Right renal pelvis (tissue), 4 donors: Measurements from ENCODE around the gene AKTIP. TPM values are rescaled to one million over a fixed set of nuclear protein-coding genes. Genes with fewer than 3 reads are reported as not detected.
A peak's percentile ranks its signal among the peaks of the same experiment; 100 is the strongest.
"Not testable (repeated sequence)": the region's sequence is repeated elsewhere in the genome, so short reads cannot be mapped to it uniquely, and the experiment has no call there.

Source experiments
- DNase-seq, 4 donors: peaks; one replicate each; pipeline ENCODE4 v3.0.0-alpha.2; 2013; ENCODE audit warnings: low read depth in 4 of 4, low spot score in 3 of 4, missing footprints in 1 of 4
- polyA plus RNA-seq, 4 donors: library from polyadenylated mRNA; unstranded; fragments of 120-200 nt; gene quantifications; one replicate each; pipeline ENCODE4 v1.2.1, GENCODE V29; 2013; ENCODE audit not compliant: insufficient read length in 4 of 4

AKTIP gene
- polyA plus RNA-seq, result 10 to 100 TPM; 40.1 to 58.4 (median 51.1) TPM

DNA sequence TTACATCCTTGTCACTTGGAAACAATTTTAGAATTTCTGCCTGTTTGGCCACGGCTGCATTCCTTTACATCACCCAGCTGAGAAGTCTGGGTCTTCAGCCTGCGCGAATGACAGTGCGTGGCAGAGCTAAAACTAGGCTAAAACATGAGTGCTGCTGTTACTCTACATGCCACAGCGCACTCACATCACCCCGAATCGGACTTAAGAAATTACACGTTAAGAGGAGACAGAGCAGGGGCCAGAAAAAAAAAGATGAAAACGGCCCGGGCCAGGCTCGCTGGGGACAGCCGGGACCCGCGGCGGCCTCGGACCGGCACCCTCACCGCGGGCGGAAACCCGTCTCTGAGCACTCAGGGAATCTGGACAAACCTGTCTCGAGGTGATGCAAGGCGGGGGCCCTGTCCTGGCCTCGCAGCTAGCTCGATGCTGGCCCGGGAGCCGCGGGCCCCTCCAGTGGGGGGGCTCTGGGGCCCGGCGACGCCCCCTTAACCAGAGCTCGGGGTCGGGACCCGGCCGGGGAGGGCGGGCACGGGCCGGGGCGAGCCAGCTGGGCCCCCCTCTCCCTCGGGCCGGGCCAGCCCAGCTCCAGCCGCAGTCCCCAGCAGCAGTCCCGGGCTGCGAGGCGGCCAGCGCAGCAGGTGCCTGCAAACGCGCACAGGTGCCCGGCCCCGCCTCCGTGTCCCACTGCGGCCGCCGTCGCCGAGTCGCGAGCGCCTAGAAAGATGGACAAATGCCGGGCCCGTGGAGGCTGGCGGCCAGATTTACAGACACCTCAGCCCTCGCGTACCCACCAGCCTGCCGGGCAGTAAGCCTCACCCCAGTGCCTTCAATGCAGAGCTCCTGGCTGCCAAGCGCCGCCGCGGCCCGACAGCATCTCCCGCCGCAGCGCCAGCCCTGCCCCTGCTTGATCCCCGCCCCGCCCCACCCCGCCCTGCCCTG lies at the start of gene AKTIP:
TSS of gene AKTIP (minus strand) at position 879 of the 939 bp plus-strand sequence. CDS start 2,950 bp downstream, outside the sequence.
- peak in 2 of 4 donors; percentile 39 to 60 for DNase-seq

DNA sequence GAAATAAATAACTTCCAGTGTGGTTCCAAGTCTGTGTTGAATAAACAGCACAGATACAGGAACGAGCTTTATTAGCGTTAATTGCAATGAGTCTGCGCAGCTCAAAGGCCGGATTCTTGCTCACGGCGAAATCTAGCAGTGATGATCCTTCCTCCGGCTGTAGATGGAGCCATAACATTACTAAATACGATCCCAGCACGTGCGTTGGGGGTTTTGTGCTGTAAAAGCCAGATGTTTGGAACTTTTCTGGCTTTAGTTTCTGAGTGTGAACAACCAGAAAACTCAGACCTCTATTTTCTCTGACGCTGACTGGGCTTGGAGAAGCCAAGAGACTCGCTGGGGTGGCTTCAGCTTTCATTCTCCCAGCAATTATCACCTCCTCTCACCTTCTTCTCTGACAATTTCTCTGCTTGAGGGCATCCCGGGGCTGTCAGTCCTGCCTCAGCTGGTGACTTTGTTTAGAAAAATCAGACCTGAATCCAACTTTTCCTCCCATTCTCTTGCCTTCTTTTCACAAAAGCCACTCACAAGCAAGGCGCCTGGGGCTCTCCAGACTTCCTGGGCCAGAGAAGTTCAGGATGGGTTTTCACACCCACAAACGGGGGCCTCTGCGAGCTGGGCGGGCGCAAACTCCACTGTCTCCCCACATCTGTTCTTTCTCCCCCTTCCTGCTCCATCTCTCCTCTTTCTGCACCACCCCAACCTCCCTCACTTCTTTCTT lies 47.1 kb upstream of the AKTIP start:
- DNase-seq, result peak; percentile 72 to 83 (median 80)

DNA sequence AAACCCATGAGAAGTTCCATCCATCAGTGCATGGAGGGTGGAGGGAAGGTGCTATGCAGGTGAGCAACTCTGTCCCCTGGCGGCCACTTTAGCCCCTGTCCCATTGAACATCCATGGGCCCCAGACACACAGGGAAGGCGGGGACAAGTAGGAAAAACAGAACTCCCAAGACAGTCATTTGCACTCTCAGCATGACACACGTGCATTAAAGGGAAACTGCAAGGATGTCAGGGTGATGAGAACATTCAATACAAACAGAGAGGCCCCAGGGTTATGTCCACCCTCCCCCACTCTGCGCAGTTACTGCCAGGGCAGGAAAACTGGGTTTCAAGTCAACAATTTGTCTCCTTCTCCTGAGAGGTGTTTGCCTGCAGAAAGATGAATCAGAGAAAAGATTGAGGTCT lies 44.0 kb upstream of the AKTIP start:
- DNase-seq, result no peak

DNA sequence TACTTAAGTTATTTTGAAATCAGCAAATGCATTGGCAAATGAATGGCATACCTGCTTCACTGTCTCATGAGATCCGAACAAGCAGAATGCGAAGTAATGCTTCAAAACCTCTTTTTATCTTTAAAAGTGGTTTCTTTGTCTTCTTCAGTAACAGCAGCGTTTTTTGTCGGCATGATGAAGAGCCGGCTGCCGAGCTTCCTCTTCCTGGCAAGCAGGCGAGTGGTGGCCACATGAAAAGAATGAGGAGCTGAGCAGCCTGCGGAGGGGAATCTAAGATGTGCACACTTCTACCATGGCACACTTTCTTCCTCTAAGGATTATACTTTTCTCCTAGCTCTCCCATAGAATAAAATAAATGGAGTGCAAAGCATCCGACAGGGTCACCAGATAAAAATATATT lies 42.4 kb upstream of the AKTIP start:
- no peak for DNase-seq

DNA sequence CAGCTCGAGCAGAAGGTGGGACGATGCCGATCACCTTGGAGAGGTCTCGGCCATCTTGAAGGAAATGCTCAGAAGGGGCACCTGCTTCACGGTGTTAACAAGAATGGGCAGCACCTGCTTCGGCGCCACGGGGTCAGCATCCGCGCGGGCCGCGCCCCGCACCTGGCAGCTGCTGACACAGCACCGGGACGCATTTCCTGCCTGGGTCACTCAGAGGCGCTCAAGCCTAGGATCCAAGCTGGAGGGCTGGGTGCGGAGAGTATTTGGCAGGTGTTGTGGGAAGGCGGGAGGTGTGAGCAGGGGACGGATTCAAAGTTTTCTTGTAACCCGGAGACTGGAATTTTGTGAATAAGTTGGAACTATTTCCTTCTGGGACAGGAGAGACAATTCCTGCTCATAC lies 39.3 kb upstream of the AKTIP start:
- no peak for DNase-seq

DNA sequence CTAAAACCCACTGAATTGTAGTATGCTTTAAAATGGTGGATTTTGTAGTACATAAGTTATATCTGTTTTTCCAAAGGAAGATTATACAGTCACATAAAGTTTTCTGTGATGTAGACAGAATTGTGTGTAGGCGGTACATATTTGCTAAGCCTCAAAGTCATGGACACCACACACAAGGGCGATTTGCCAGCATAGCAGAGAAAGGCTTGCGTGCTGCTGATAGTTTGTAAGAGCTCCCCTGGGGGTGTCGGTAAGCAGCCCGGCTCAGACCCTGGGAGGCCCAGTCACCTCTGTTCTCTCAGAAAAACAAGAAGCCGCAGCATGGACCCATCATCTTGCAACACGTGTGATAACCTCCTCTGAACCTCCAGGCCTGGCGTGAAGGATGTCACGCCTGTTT lies 38.3 kb upstream of the AKTIP start:
- DNase-seq, result no peak

DNA sequence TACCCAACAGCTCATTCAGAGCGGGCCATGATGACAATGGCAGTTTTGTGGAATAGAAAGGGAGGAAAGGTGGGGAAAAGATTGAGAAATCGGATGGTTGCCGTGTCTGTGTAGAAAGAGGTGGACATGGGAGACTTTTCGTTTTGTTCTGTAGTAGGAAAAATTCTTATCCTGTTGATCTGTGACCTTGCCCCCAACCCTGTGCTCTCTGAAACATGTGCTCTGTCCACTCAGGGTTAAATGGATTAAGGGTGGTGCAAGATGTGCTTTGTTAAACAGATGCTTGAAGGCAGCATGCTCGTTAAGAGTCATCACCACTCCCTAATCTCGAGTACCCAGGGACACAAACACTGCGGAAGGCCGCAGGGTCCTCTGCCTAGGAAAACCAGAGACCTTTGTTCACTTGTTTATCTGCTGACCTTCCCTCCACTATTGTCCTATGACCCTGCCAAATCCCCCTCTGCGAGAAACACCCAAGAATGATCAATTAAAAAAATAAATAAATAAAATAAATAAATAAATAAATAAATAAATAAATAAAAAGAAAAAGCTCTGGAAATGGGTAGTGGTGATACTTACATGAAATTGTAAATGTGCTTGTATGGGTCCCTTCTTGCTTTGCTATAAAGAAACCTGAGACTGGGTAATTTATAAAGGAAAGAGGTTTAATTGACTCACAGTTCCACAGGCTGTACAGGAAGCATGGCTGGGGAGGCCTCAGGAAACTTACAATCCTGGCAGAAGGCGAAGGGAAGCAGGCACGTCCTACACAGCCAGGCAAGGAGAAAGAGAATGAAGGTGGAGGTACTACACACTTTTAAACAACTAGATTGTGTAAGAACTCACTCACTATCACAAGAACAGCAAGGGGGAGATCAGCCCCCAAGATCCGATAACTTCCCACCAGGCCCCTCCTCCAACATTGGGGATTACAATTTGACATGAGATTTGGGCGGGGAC lies 37.0 kb upstream of the AKTIP start:
- not testable (repeated sequence) for DNase-seq

DNA sequence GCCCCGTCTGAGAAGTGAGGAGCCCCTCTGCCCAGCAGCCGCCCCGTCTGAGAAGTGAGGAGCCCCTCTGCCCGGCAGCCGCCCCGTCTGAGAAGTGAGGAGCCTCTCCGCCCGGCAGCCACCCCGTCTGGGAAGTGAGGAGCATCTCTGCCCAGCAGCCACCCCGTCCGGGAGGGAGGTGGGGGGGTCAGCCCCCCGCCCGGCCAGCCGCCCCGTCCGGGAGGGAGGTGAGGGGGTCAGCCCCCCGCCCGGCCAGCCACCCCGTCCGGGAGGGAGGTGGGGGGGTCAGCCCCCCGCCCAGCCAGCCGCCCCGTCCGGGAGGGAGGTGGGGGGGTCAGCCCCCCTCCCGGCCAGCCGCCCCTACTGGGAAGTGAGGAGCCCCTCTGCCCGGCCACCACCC lies 36.3 kb upstream of the AKTIP start:
- not testable (repeated sequence) for DNase-seq

DNA sequence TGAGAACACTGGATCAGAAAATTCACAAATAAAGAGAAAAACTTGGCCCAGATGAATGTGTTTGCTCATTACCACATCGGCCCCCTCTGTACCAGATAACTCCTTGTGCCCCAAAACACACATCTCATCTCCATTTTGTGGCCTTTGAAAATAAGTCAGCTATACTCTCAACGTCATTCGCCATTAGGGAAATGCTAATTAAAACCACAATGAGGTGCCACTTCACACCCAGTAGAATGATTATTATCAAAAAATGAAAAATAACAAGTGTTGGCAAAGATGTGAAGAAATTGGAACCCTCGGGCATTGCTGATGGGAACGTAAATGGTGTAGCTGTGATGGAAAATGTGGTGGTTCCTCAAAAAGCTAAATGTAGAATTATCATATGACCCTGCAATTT lies 34.6 kb upstream of the AKTIP start:
- no peak for DNase-seq

DNA sequence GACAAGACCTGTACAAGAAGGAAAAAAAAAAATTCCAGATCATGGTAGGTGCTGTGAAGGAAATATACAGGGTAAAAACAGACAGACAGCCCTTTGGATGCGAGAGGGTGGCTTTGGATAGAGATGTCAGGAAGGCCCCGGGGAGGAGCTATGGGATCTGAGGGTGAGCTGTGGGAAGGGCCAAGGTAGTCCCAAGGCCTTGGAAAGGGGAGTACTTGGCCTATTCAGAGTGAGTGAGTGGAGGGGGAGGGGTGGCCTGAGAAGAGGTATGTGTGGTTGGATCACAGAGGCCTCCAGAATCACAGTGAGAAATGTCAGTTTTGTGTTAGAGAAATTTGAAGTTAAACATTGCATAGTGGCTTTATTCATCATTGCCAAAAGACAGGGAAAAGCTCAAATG lies 31.2 kb upstream of the AKTIP start:
- no peak for DNase-seq

DNA sequence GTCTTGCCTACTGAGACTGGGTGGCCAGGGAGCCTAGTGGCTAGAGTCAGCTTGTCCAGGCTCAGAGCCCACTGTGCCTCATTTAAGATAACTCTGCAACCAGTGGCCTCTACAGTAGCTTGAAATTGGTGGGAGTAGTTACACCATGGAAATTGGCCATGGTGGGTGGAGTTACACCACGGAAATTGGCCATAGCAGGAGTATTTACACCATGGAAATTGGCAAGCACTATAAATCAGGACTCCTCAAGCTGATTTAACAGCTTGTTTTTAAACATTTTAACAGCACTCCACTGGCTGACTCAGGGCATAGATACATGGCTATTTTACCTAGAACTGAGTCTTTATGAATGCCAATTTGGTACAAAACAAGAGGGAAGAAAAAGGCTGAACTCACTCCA lies 27.7 kb upstream of the AKTIP start:
- no peak for DNase-seq

DNA sequence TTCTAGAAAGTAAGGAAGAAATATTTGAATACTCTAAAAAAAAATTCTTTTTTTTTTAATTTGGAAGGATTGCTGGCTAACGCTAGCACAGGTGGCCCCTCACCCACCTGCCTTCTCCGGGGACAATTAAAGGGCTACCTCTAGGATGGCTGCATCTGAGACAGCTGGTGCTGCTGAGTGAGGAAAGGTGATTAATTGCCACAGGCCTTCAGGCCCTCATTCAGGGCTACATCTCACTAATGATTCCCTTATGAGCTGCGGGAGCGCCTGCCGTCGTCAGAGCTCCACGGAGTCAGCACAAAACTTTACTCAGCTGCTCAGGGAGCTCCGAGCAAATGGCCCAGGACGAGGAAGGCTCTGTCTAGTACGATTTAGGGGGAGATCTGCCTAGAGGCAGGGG lies 27.0 kb upstream of the AKTIP start:
- DNase-seq, result no peak

DNA sequence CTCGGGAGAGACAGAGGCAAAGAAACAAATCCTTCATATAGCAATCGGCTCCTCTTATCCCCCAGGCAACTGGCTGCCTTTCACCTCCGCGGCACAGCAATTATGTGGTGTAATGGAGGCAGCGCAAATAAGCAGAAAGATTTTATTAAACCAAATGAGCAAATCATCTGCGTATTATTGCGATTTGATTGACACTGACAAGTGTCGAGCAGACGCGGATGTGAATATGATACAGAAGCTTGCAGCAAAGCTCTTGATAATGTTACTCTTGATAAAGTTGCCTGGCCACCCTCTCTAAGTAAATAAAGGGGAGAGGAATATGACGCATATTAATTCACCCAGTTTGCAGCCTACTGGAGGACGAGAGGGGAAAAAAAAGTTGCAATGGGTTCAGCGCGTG lies 26.5 kb upstream of the AKTIP start:
- no peak for DNase-seq

DNA sequence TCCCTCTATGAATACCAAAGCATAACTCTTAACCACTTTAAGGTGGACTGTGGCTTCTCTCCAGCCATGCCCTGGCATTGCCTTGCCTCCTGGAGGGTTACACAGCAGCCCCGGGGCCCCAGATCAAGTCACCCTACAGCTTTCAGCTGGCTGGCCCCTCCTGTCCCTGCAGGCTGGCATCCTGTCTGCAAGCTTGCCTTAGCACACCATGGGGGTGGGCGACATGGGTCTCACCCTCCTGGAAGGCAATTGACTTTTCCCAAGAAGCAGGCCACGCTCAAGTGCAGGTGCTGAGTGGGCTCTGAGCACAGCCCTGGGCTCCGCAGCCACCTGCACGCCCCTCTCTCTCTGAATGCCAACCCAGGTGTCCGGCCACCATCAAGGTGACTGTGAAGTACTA lies 25.8 kb upstream of the AKTIP start:
- no peak for DNase-seq

DNA sequence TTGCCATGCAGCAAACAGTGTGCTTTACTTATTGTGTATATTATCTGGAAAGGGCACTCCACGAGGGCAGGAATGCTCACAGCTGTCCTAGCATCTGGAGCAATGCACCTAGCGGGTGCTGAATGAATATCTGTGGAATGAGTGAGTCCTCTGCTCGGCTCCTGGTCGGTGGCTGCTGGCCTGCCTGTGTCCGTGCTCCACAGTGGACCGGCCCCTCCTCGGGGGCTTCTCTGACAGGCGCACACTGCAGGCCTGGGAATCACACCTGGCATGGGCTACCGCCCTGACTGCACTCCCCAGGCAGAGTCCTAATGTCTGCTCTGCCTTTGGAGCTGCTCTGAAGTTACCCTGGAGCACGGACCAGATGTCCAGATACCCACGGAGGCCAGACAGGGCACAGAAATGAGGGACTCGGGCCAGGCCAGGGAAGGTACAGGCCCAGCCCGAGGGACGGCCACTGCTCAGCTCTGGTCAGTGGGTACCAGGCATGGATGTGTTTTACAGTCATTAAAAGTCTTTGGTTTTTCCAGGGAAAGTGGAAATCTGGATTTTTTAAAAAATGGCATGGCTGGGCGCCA lies 21.1 kb upstream of the AKTIP start:
- no peak for DNase-seq

DNA sequence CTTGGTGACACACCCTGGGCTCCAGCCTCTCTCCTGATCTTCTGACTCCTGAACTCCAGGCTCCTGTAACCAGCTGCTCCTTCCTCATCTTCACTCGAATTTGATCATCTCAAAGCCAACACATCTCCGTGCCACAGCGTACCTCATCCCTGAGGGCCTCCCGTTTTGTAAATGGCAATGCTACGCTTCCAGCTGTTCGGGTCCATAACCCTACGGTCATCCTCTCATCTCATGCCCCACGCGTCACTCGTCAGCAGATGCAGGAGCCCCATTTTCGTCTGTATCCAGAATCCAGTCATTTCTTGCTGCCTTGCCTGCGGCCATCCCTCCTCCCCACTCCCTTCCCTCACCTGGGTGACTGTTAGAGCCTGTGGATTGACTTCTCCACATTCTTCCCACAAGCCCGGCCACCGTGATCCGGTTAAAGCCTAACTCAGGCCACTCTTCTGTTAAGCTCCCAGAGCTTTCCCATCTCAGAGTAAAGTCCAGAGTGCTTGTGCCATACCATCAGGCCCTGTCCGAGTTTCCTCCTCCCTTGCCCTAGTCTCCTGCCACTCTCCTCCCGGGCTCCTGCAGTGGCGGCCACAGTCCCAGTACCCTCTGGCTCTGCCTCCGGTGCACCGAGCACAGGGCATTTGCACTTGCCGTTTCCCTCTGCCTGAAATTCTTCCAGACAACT lies 20.3 kb upstream of the AKTIP start:
- DNase-seq, result no peak

DNA sequence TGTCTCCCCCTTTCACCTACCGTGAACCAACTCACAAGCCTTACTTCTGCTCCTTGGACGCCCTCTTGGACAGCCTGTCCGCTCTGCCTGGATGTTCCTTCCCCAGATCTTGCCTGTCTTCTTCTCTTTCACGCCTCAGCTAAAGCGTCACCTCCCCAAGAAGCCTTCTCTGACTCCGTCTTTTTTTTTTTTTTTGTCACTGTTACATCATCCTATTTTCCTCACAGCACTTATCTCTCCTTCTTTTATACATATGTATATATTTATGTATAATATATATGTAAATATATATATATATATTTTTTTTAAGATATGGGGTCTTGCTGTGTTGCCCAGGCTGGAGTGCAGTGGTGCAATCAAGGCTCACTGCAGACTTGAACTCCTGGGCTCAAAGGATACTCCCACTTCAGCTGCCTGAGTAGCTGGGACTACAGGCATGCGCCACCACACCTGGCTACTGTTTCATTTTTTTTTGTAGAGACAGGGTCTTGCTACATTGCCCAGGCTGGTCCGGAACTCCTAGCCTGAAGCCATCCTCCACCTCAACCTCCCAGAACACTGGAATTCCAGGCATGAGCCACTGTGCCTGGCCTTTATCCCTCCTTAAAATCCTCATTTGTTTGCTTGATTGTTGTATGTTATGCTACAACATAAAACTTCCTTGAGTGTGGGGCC lies 16.5 kb upstream of the AKTIP start:
- no peak for DNase-seq

DNA sequence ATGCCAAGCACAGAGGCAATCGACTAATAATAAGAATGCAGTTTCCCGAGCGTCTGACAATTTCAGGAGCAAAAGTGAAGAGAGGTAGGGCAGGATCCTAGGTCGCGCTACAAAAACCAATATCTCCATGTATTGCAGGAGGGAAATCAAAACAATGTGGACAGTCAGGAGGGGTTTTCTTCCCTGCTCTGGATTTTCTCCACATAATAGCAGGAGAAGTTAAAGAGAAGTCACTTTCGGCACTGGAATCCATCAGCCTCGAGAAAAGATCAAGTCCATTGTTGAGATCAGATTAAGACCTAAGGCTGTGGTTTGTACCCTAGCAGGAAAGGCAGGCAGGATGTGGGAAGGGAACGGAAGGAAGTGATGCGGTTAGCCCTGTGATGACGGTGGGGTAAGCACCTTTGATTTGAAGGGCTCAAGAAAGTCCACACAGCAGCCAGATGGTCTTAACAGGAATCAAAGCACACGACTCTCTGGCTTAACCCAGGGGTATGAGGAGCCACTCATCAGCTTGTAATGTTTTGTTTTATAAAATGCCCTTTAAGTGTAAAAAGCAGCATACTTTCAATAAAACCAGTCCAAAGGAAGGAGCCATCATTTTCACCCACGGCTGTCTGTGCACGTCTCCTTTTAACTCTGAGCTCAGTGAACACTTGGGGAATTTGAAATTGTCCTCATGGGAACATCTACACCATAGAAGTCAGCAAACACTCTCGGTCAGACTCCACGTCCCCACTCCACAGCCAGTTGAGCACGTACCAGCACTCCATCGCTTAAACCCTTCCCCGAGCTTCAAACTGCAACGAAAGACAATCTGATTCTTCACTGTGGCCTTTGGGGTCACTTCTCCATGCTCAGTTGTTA lies 15.8 kb upstream of the AKTIP start:
- DNase-seq, result no peak
